OCI-LY7 (cell line): ENCODE data around the gene TPO.

Experiments used
- EZH2phosphoT487 ChIP-seq: fragments of 200-600 bp; sonication (generic); IDR thresholded peaks from 2 replicates; pipeline ENCODE4 v1.6.1; 2018; ENCODE audit warnings: low read depth, borderline replicate concordance, mild to moderate bottlenecking, mixed run types, antibody characterized with exemption, low read length, moderate library complexity, mixed read lengths
- TF ChIP-seq, protein P1 (sequence below): fragments of 200-600 bp; sonication (generic); conservative IDR thresholded peaks from 2 replicates; pipeline ENCODE4 v1.5.1; 2014; ENCODE audit warnings: mild to moderate bottlenecking, antibody characterized with exemption, low read length, moderate library complexity, mixed read lengths

DNA sequence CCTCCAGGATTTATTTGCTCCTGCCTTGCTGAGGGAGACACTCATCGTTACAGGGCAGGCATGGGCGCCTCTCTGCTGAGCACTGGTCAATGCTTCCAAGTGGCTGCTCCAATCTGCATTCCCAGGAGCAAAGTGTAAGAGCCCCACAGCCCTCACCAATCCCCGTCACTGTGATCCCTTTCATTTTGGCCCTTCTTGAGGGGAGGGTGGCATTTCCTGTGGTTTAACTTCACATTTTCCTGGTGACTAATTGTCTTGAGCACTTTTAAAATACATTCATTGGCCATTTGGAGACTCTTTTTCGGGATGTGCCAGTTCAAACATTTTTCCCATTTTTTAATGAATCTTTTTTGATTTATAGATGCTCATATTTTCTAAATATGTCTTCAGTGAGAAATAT lies 33.0 kb downstream of the TPO start:
- TF ChIP-seq, protein P1, sequence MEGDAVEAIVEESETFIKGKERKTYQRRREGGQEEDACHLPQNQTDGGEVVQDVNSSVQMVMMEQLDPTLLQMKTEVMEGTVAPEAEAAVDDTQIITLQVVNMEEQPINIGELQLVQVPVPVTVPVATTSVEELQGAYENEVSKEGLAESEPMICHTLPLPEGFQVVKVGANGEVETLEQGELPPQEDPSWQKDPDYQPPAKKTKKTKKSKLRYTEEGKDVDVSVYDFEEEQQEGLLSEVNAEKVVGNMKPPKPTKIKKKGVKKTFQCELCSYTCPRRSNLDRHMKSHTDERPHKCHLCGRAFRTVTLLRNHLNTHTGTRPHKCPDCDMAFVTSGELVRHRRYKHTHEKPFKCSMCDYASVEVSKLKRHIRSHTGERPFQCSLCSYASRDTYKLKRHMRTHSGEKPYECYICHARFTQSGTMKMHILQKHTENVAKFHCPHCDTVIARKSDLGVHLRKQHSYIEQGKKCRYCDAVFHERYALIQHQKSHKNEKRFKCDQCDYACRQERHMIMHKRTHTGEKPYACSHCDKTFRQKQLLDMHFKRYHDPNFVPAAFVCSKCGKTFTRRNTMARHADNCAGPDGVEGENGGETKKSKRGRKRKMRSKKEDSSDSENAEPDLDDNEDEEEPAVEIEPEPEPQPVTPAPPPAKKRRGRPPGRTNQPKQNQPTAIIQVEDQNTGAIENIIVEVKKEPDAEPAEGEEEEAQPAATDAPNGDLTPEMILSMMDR: no peak
- TF ChIP-seq EZH2phosphoT487: no peak
